Ishikawa (cell line): Measurements from ENCODE around the gene NEDD1.

Source experiments
- CEBPB ChIP-seq: IDR thresholded peaks from 2 replicates; pipeline ENCODE4 v1.6.1; 2012
- CREB1 ChIP-seq: IDR thresholded peaks from 2 replicates; pipeline ENCODE4 v1.6.1; 2012; ENCODE audit warnings: low read depth
- EGR1 ChIP-seq: IDR thresholded peaks from 2 replicates; pipeline ENCODE4 v1.6.1; 2012
- EP300 ChIP-seq: IDR thresholded peaks from 2 replicates; pipeline ENCODE4 v1.6.1; 2012; ENCODE audit warnings: borderline replicate concordance
- FOXM1 ChIP-seq: IDR thresholded peaks from 2 replicates; pipeline ENCODE4 v1.6.1; 2012; ENCODE audit warnings: low read depth, borderline replicate concordance
- NFIC ChIP-seq: IDR thresholded peaks from 2 replicates; pipeline ENCODE4 v1.6.1; 2012
- RAD21 ChIP-seq: IDR thresholded peaks from 2 replicates; pipeline ENCODE4 v1.6.1; 2012; ENCODE audit warnings: low read depth
- TAF1 ChIP-seq: IDR thresholded peaks from 2 replicates; pipeline ENCODE4 v1.6.1; 2012; ENCODE audit warnings: low read depth, mild to moderate bottlenecking
- TCF12 ChIP-seq: IDR thresholded peaks from 2 replicates; pipeline ENCODE4 v1.6.1; 2012; ENCODE audit warnings: low read depth
- TEAD4 ChIP-seq: IDR thresholded peaks from 2 replicates; pipeline ENCODE4 v1.6.1; 2012
- YY1 ChIP-seq: IDR thresholded peaks from 2 replicates; pipeline ENCODE4 v1.6.1; 2012; ENCODE audit warnings: low read depth
- ZBTB7A ChIP-seq: IDR thresholded peaks from 2 replicates; pipeline ENCODE4 v1.6.1; 2012; ENCODE audit warnings: low read depth
- TF ChIP-seq, protein P1 (sequence below): IDR thresholded peaks from 2 replicates; pipeline ENCODE4 v1.6.1; 2012
- TF ChIP-seq, protein P2 (sequence below): IDR thresholded peaks from 2 replicates; pipeline ENCODE4 v1.6.1; 2012; ENCODE audit warnings: low read depth, mild to moderate bottlenecking
- TF ChIP-seq, protein P3 (sequence below): IDR thresholded peaks from 2 replicates; pipeline ENCODE4 v1.6.1; 2012

Gene NEDD1

DNA sequence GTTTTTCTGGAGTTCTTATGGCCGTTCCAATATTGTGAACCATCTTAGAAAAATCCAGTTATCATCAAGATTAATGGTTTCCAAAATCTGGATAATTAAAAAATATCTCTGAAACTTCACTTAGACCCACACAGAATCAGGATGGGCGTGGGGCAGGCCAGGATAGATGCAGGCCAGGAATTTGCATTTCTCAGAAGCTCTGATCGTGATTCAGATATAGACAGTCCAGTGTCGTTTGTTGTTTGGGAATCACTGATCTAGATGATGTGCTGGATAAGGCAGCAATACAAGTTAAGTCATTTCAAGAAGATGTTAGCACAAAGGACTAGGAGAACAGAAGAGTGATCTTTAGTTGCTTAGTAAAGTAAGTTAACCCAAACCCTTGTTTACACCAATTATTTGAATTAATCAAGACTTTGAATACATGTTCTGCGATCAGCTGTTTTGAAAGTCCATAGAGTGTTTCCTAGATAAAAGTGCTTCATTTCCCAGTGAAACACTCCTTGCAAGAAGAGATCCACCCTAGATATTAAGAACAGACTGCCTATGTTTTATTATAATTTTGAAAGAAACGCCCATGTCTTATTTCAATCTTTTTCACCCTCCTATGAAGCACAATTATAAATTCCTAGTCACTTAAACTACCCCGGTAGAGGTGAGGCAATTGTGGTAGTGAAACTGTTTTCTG lies 90.9 kb downstream of the NEDD1 start:
- TF ChIP-seq, protein P1, sequence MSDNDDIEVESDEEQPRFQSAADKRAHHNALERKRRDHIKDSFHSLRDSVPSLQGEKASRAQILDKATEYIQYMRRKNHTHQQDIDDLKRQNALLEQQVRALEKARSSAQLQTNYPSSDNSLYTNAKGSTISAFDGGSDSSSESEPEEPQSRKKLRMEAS = no peak
- TF ChIP-seq FOXM1 (no peak), CREB1 (no peak), TCF12 (no peak), TEAD4 (no peak), CEBPB (no peak), NFIC (no peak), RAD21 (no peak), ZBTB7A (no peak), EP300 (no peak), EGR1 (no peak), TAF1 (no peak), YY1 (no peak)
- TF ChIP-seq, protein P2, sequence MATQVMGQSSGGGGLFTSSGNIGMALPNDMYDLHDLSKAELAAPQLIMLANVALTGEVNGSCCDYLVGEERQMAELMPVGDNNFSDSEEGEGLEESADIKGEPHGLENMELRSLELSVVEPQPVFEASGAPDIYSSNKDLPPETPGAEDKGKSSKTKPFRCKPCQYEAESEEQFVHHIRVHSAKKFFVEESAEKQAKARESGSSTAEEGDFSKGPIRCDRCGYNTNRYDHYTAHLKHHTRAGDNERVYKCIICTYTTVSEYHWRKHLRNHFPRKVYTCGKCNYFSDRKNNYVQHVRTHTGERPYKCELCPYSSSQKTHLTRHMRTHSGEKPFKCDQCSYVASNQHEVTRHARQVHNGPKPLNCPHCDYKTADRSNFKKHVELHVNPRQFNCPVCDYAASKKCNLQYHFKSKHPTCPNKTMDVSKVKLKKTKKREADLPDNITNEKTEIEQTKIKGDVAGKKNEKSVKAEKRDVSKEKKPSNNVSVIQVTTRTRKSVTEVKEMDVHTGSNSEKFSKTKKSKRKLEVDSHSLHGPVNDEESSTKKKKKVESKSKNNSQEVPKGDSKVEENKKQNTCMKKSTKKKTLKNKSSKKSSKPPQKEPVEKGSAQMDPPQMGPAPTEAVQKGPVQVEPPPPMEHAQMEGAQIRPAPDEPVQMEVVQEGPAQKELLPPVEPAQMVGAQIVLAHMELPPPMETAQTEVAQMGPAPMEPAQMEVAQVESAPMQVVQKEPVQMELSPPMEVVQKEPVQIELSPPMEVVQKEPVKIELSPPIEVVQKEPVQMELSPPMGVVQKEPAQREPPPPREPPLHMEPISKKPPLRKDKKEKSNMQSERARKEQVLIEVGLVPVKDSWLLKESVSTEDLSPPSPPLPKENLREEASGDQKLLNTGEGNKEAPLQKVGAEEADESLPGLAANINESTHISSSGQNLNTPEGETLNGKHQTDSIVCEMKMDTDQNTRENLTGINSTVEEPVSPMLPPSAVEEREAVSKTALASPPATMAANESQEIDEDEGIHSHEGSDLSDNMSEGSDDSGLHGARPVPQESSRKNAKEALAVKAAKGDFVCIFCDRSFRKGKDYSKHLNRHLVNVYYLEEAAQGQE = no peak
- TF ChIP-seq, protein P3, sequence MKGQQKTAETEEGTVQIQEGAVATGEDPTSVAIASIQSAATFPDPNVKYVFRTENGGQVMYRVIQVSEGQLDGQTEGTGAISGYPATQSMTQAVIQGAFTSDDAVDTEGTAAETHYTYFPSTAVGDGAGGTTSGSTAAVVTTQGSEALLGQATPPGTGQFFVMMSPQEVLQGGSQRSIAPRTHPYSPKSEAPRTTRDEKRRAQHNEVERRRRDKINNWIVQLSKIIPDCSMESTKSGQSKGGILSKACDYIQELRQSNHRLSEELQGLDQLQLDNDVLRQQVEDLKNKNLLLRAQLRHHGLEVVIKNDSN = no peak

DNA sequence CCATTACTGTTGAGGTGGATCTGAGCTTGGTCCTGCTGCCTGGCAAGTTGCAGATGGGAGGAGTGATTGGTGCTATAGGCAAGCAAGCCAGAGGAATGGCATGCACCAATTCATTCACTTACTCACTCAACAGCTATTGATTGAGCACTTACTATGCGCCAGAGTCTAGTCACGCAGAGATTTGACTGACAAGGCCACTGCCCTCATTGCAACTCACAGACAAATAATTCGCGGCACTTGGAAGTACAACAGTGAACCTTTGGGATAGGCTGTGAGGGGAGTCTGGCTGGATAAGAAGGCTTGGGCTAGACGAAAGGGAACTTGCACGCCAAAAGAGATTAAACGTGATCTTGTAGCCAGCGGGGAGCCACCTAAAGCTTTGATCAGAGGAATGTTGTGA lies 96.2 kb downstream of the NEDD1 start:
- TF ChIP-seq, protein P2 = no peak
- no peak for TF ChIP-seq YY1
- TF ChIP-seq TEAD4 = no peak
- TF ChIP-seq ZBTB7A = no peak
- no peak for TF ChIP-seq CREB1
- no peak for TF ChIP-seq EP300
- no peak for TF ChIP-seq NFIC
- TF ChIP-seq RAD21 = no peak
- TF ChIP-seq, protein P3 = no peak
- TF ChIP-seq, protein P1 = no peak
- no peak for TF ChIP-seq EGR1
- no peak for TF ChIP-seq FOXM1
- no peak for TF ChIP-seq TCF12
- TF ChIP-seq CEBPB = no peak
- no peak for TF ChIP-seq TAF1
